HCT116 (cell line): ENCODE data around the gene EIF3B. TPM values are rescaled to one million over a fixed set of nuclear protein-coding genes. Genes with fewer than 3 reads are reported as not detected.

ENCODE experiments used
- ATAC-seq: fragments of 200-7000 bp; cut with Tn5 transposase; 2 replicates; pipeline ENCODE4 v1.9.1; 2020; ENCODE audit warnings: mild to moderate bottlenecking, moderate library complexity
- BruUV-seq: library from RNA; stranded (reverse); fragments of 400-500 nt; replicated peaks from 2 replicates; lab custom pipeline; 2021; lab: Mats Ljungman, UMichigan
- CTCF ChIA-PET: fragments of 300-600 bp; sonication (Branson Sonifier 250); formaldehyde crosslinking; loops from one replicate; lab custom pipeline; 2021; ENCODE audit warnings: antibody characterized with exemption; lab: Charles Lee
- POLR2A ChIA-PET: fragments of 300-600, 350-600 bp; sonication (Branson Sonifier 250); formaldehyde crosslinking; loops from one replicate; lab custom pipeline; 2021; ENCODE audit warnings: antibody characterized with exemption; lab: Charles Lee
- RAD21 ChIA-PET, 2 experiments: fragments of 300-600 bp; sonication (Branson Sonifier 250); formaldehyde crosslinking; loops; one replicate each; lab custom pipeline; 2023; ENCODE audit warnings: low total read pairs in 2 of 2; ENCODE audit not compliant: uncharacterized antibody in 2 of 2, unreplicated experiment in 2 of 2, low non-redundant PET in 1 of 2; lab: Charles Lee
- DNase-seq: peaks from one replicate; pipeline ENCODE4 v3.0.0-alpha.2; 2010; ENCODE audit warnings: low read depth, low spot score
- H2AFZ ChIP-seq: fragments of 200-600 bp; shearing (Covaris generic), sonication (generic); 2 replicates; pipeline ENCODE4 v1.6.1; 2017; ENCODE audit warnings: low read depth, mixed run types, mixed read lengths, antibody characterized with exemption, low read length; ENCODE audit not compliant: poor library complexity, severe bottlenecking
- H3K27ac ChIP-seq: 2 replicates; pipeline ENCODE4 v1.5.1; 2012; ENCODE audit warnings: low read depth, low read length
- H3K27me3 ChIP-seq: fragments of 200-600 bp; sonication (generic); 2 replicates; pipeline ENCODE4 v1.6.1; 2016; ENCODE audit warnings: mixed run types, low read length, mixed read lengths; ENCODE audit not compliant: insufficient read depth
- H3K36me3 ChIP-seq, 2 experiments: fragments of 200-500 bp in 1 of 2; fragments of 200-600 bp in 1 of 2; sonication (Bioruptor generic) in 1 of 2; sonication (generic) in 1 of 2; 2 replicates each; pipeline versions ENCODE4 v1.5.1 to v1.6.1; 2014 to 2016; ENCODE audit warnings: low read length in 2 of 2, inconsistent platforms in 1 of 2, mixed read lengths in 1 of 2, mixed run types in 1 of 2; ENCODE audit not compliant: insufficient read depth in 2 of 2, control insufficient read depth in 1 of 2
- H3K4me1 ChIP-seq, 2 experiments: fragments of 200-600 bp in 1 of 2; sonication (generic) in 1 of 2; 2 replicates each; pipeline versions ENCODE4 v1.5.1 to v1.6.1; 2012 to 2017; ENCODE audit warnings: low read length in 2 of 2, inconsistent platforms in 1 of 2, mild to moderate bottlenecking in 1 of 2, mixed read lengths in 1 of 2, mixed run types in 1 of 2, moderate library complexity in 1 of 2; ENCODE audit not compliant: insufficient read depth in 2 of 2, control insufficient read depth in 1 of 2
- H3K4me2 ChIP-seq: fragments of 200-600 bp; sonication (generic); 2 replicates; pipeline ENCODE4 v1.6.1; 2017; ENCODE audit warnings: mixed run types, low read length, mixed read lengths
- H3K4me3 ChIP-seq, 2 experiments: fragments of 200-600 bp in 1 of 2; sonication (generic) in 1 of 2; replicated peaks in 1 of 2; 2 replicates each; pipeline ENCODE4 v1.5.1; 2011 to 2016; ENCODE audit warnings: low read length in 2 of 2, control low read depth in 1 of 2, low read depth in 1 of 2, mild to moderate bottlenecking in 1 of 2, mixed read lengths in 1 of 2, mixed run types in 1 of 2
- H3K79me2 ChIP-seq: fragments of 200-600 bp; sonication (generic); 2 replicates; pipeline ENCODE4 v1.6.1; 2017; ENCODE audit warnings: mild to moderate bottlenecking, mixed run types, low read length, moderate library complexity, mixed read lengths; ENCODE audit not compliant: insufficient read depth
- H3K9ac ChIP-seq: fragments of 200-600 bp; sonication (generic); 2 replicates; pipeline ENCODE4 v1.6.1; 2016; ENCODE audit warnings: low read length, mixed read lengths
- H3K9me2 ChIP-seq: fragments of 200-600 bp; sonication (generic), shearing (Covaris generic); 2 replicates; pipeline ENCODE4 v1.6.1; 2017; ENCODE audit warnings: mixed run types, mild to moderate bottlenecking, moderate library complexity; ENCODE audit not compliant: insufficient read depth
- H3K9me3 ChIP-seq, 2 experiments: fragments of 200-500 bp in 1 of 2; fragments of 200-600 bp in 1 of 2; sonication (Bioruptor generic) in 1 of 2; sonication (generic) in 1 of 2; 2 replicates each; pipeline ENCODE4 v1.6.1; 2014 to 2017; ENCODE audit warnings: low read length in 2 of 2, mixed read lengths in 2 of 2, inconsistent platforms in 1 of 2, low read depth in 1 of 2, mild to moderate bottlenecking in 1 of 2, mixed run types in 1 of 2, moderate library complexity in 1 of 2; ENCODE audit not compliant: control insufficient read depth in 1 of 2, insufficient read depth in 1 of 2
- H4K20me1 ChIP-seq: fragments of 200-600 bp; sonication (generic), shearing (Covaris generic); 2 replicates; pipeline ENCODE4 v1.6.1; 2017; ENCODE audit warnings: mixed run types, mild to moderate bottlenecking, moderate library complexity; ENCODE audit not compliant: insufficient read depth
- ATF3 ChIP-seq: IDR thresholded peaks from 2 replicates; pipeline ENCODE4 v1.6.1; 2012
- CBX3 ChIP-seq: IDR thresholded peaks from 2 replicates; pipeline ENCODE4 v1.6.1; 2012; ENCODE audit warnings: low read depth
- CEBPB ChIP-seq: IDR thresholded peaks from 2 replicates; pipeline ENCODE4 v1.6.1; 2012; ENCODE audit warnings: low read depth
- CTCF ChIP-seq, 3 experiments: fragments of 200-600 bp in 1 of 3; sonication (generic) in 1 of 3; IDR thresholded peaks in 2 of 3; conservative IDR thresholded peaks in 1 of 3; 2 replicates each; pipeline ENCODE4 v1.5.1; 2012 to 2017; ENCODE audit warnings: low read depth in 2 of 3, low read length in 2 of 3, antibody characterized with exemption in 1 of 3, borderline replicate concordance in 1 of 3, control low read depth in 1 of 3, mild to moderate bottlenecking in 1 of 3, mixed read lengths in 1 of 3, mixed run types in 1 of 3, moderate library complexity in 1 of 3; ENCODE audit not compliant: insufficient read depth in 1 of 3
- EGR1 ChIP-seq: IDR thresholded peaks from 2 replicates; pipeline ENCODE4 v1.6.1; 2012; ENCODE audit warnings: low read depth
- EZH2 ChIP-seq: fragments of 200-600 bp; sonication (generic); IDR thresholded peaks from 2 replicates; pipeline ENCODE4 v1.6.1; 2017; ENCODE audit warnings: antibody characterized with exemption, mixed run types
- FOSL1 ChIP-seq: IDR thresholded peaks from 2 replicates; pipeline ENCODE4 v1.6.1; 2012; ENCODE audit warnings: low read depth
- MAX ChIP-seq: IDR thresholded peaks from 2 replicates; pipeline ENCODE4 v1.6.1; 2012
- POLR2A ChIP-seq: IDR thresholded peaks from 2 replicates; pipeline ENCODE4 v1.7.0; 2011; ENCODE audit warnings: borderline replicate concordance; ENCODE audit not compliant: insufficient read depth, insufficient read length; ENCODE audit errors: extremely low read depth
- POLR2AphosphoS5 ChIP-seq: IDR thresholded peaks from 2 replicates; pipeline ENCODE4 v1.6.1; 2011; ENCODE audit warnings: mild to moderate bottlenecking, low read depth, low read length, moderate library complexity
- RAD21 ChIP-seq: IDR thresholded peaks from 2 replicates; pipeline ENCODE4 v1.6.1; 2012; ENCODE audit warnings: low read depth, mild to moderate bottlenecking
- REST ChIP-seq: IDR thresholded peaks from 2 replicates; pipeline ENCODE4 v1.6.1; 2012; ENCODE audit warnings: low read depth
- SIN3A ChIP-seq: IDR thresholded peaks from 2 replicates; pipeline ENCODE4 v1.6.1; 2012; ENCODE audit warnings: low read depth
- SP1 ChIP-seq: IDR thresholded peaks from 2 replicates; pipeline ENCODE4 v1.6.1; 2012; ENCODE audit warnings: low read depth
- TCF7L2 ChIP-seq: IDR thresholded peaks from 2 replicates; pipeline ENCODE4 v1.7.0; 2011; ENCODE audit warnings: borderline replicate concordance, inconsistent platforms; ENCODE audit not compliant: insufficient read depth, insufficient read length; ENCODE audit errors: extremely low read depth
- YY1 ChIP-seq: IDR thresholded peaks from 2 replicates; pipeline ENCODE4 v1.6.1; 2011; ENCODE audit warnings: low read length, low read depth, moderate library complexity, mild to moderate bottlenecking; ENCODE audit not compliant: insufficient replicate concordance; ENCODE audit errors: extremely low read depth
- ZBTB33 ChIP-seq: IDR thresholded peaks from 2 replicates; pipeline ENCODE4 v1.6.1; 2011; ENCODE audit warnings: mild to moderate bottlenecking, low read length, moderate library complexity; ENCODE audit not compliant: insufficient replicate concordance; ENCODE audit errors: extremely low read depth
- ZFX ChIP-seq: fragments of 450-650 bp; IDR thresholded peaks from 2 replicates; pipeline ENCODE4 v1.6.1; 2017
- ZNF274 ChIP-seq: fragments of 200-500 bp; sonication (Bioruptor generic); IDR thresholded peaks from 2 replicates; pipeline ENCODE4 v1.6.1; 2014; ENCODE audit warnings: mild to moderate bottlenecking, low read depth, low read length, inconsistent platforms
- intact Hi-C: fragments of 100-400 bp; cut with micrococcal nuclease; formaldehyde crosslinking; loops from 2 replicates; pipeline ENCODE4 v1.10.0; 2022
- total RNA-seq: library from RNA; stranded (reverse); gene quantifications from one replicate; pipeline ENCODE4 v1.2.1, GENCODE V29; 2021; ENCODE audit not compliant: unreplicated experiment

EIF3B gene
- total RNA-seq, 1 experiment from 2014 or later: 324 TPM

GRCh38 chr7:2350055-2350454 is 4.6 kb upstream of the EIF3B start:
- no peaks in the 10 kb centered on the region for H3K9me2 ChIP-seq
- H3K9ac ChIP-seq: no peak overlapping the region
- no peaks in the 10 kb centered on the region for H3K36me3 ChIP-seq
- H3K4me3 ChIP-seq: no peak overlapping the region
- TF ChIP-seq ZFX: no peak
- no peak for TF ChIP-seq CTCF (IDR thresholded peaks at IDR 0.05 in 2 of 3, conservative IDR thresholded peaks at IDR 0.05 in 1 of 3; ENCODE audit: borderline replicate concordance in 1 of 3, insufficient read depth in 1 of 3, low read depth in 2 of 3, low read length in 2 of 3)
- TF ChIP-seq CBX3: no peak
- no peak for TF ChIP-seq TCF7L2
- TF ChIP-seq EGR1: no peak
- TF ChIP-seq REST: no peak
- no peak for TF ChIP-seq FOSL1
- TF ChIP-seq SIN3A: no peak
- no peak for TF ChIP-seq ZBTB33
- no peak for TF ChIP-seq MAX
- no peak for TF ChIP-seq EZH2
- no peak for TF ChIP-seq CEBPB
- no peak for TF ChIP-seq POLR2AphosphoS5
- TF ChIP-seq ZNF274: no peak
- TF ChIP-seq SP1: no peak
- no peak for TF ChIP-seq ATF3
- TF ChIP-seq RAD21: no peak
- no peak for TF ChIP-seq POLR2A
- no peak for TF ChIP-seq YY1
- no peak overlapping the region for H3K4me2 ChIP-seq
- POLR2A ChIA-PET: no interaction called here
- CTCF ChIA-PET: no interaction called here
- H3K9me3 ChIP-seq: no peaks in the 10 kb centered on the region
- no peak for ATAC-seq
- no peaks in the 10 kb centered on the region for H4K20me1 ChIP-seq
- H3K27me3 ChIP-seq: no peaks in the 10 kb centered on the region
- H3K27ac ChIP-seq: no peak overlapping the region
- H3K79me2 ChIP-seq: peaks cover 7% of the 10 kb centered on the region
- DNase-seq: no peak
- peaks cover 2 to 14% of the 10 kb centered on the region in 2 experiments; a peak in 3 of 4 replicates for H3K4me1 ChIP-seq
- intact Hi-C loops: no loop called here
- RAD21 ChIA-PET: no interaction called here
- no TSS peak for BruUV-seq
- no peak overlapping the region for H2AFZ ChIP-seq
